ENCODE results near the gene KRT32. TPM values are rescaled to one million over a fixed set of nuclear protein-coding genes. Genes with fewer than 3 reads are reported as not detected.
A peak's percentile ranks its signal among the peaks of the same experiment; 100 is the strongest.

KRT32 gene
- total RNA-seq, 1 donor from 2014 or later, result 0.17 TPM

GRCh38 chr17:41413353-41413957 is 53.7 kb downstream of the KRT32 start:
- no peaks in the 10 kb centered on the region for H3K36me3 Mint-ChIP-seq
- no peak for DNase-seq (ENCODE audit: extremely low spot score, unreplicated experiment)
- no peak overlapping the region for H3K27ac Mint-ChIP-seq
- H3K4me1 Mint-ChIP-seq (ENCODE audit: unreplicated experiment), result peaks cover 27% of the 10 kb centered on the region
- H3K9me3 Mint-ChIP-seq, result no peaks in the 10 kb centered on the region
- H3K27me3 Mint-ChIP-seq, result no peaks in the 10 kb centered on the region
- no peak overlapping the region for H3K4me3 Mint-ChIP-seq
- no peak for TF ChIP-seq CTCF (conservative IDR thresholded peaks at IDR 0.05)

GRCh38 chr17:41411072-41411840 is 55.9 kb downstream of the KRT32 start:
- no peaks in the 10 kb centered on the region for H3K27me3 Mint-ChIP-seq
- no peak for TF ChIP-seq CTCF (conservative IDR thresholded peaks at IDR 0.05)
- H3K4me3 Mint-ChIP-seq, result no peak overlapping the region
- DNase-seq (ENCODE audit: extremely low spot score, unreplicated experiment), result no peak
- no peaks in the 10 kb centered on the region for H3K9me3 Mint-ChIP-seq
- no peak overlapping the region for H3K27ac Mint-ChIP-seq
- no peaks in the 10 kb centered on the region for H3K36me3 Mint-ChIP-seq
- peaks cover 14% of the 10 kb centered on the region for H3K4me1 Mint-ChIP-seq (ENCODE audit: unreplicated experiment)

Small RNA genes lying within 50 kb of the gene (microRNA-seq; reads per million reads assigned to microRNA genes)
- gene MIR6510, result 61.1 reads per million, percentile 57 among the genes with 10 or more reads in this experiment

Other genes starting within 250 kb of the KRT32 start
- gene KRTAP9-2, start 240.7 kb downstream of the KRT32 start, total RNA-seq (ENCODE audit: low replicate concordance), result not detected in 2 replicates
- gene KRTAP9-3, start 234.9 kb downstream of the KRT32 start, total RNA-seq (ENCODE audit: low replicate concordance), result not detected in 2 replicates
- not detected in 2 replicates for gene KRTAP9-8, start 229.4 kb downstream of the KRT32 start, total RNA-seq (ENCODE audit: low replicate concordance)
- not detected in 2 replicates for gene KRTAP9-4, start 217.7 kb downstream of the KRT32 start, total RNA-seq (ENCODE audit: low replicate concordance)
- not detected in 2 replicates for gene KRTAP9-9, start 212.0 kb downstream of the KRT32 start, total RNA-seq (ENCODE audit: low replicate concordance)
- not detected in 2 replicates for gene KRTAP9-6, start 202.0 kb downstream of the KRT32 start, total RNA-seq (ENCODE audit: low replicate concordance)
- not detected in 2 replicates for gene KRTAP9-7, start 191.7 kb downstream of the KRT32 start, total RNA-seq (ENCODE audit: low replicate concordance)
- not detected in 2 replicates for gene KRTAP29-1, start 164.5 kb downstream of the KRT32 start, total RNA-seq (ENCODE audit: low replicate concordance)
- gene KRTAP16-1, start 158.1 kb downstream of the KRT32 start, total RNA-seq (ENCODE audit: low replicate concordance), result not detected in 2 replicates
- not detected in 2 replicates for gene KRTAP17-1, start 151.7 kb downstream of the KRT32 start, total RNA-seq (ENCODE audit: low replicate concordance)
- gene KRT33A, start 116.6 kb downstream of the KRT32 start, total RNA-seq (ENCODE audit: low replicate concordance), result 0.24 and 1.9 TPM in 2 replicates
- gene KRT33B, start 97.6 kb downstream of the KRT32 start, total RNA-seq (ENCODE audit: low replicate concordance), result not detected in 2 replicates
- gene KRT34, start 85.1 kb downstream of the KRT32 start, total RNA-seq (ENCODE audit: low replicate concordance), result not detected in 2 replicates
- gene KRT31, start 69.8 kb downstream of the KRT32 start, total RNA-seq (ENCODE audit: low replicate concordance), result 0.79 TPM in 1 of 2 replicates, not detected in the other
- not detected in 2 replicates for gene KRT37, start 42.8 kb downstream of the KRT32 start, total RNA-seq (ENCODE audit: low replicate concordance)
- not detected in 2 replicates for gene KRT38, start 26.4 kb downstream of the KRT32 start, total RNA-seq (ENCODE audit: low replicate concordance)
- gene KRT35, start 13.8 kb upstream of the KRT32 start, total RNA-seq (ENCODE audit: low replicate concordance), result not detected in 2 replicates
- gene KRT36, start 22.5 kb upstream of the KRT32 start, total RNA-seq (ENCODE audit: low replicate concordance), result 0.17 and 0.83 TPM in 2 replicates
- gene KRT13, start 38.2 kb upstream of the KRT32 start, total RNA-seq (ENCODE audit: low replicate concordance), result 869 and 1,618 TPM in 2 replicates
- gene KRT15, start 51.5 kb upstream of the KRT32 start, total RNA-seq (ENCODE audit: low replicate concordance), result 208 and 840 TPM in 2 replicates
- gene KRT19, start 60.9 kb upstream of the KRT32 start, total RNA-seq (ENCODE audit: low replicate concordance), result 750 and 2,036 TPM in 2 replicates
- 0.85 and 7.4 TPM in 2 replicates for gene KRT9, start 104.7 kb upstream of the KRT32 start, total RNA-seq (ENCODE audit: low replicate concordance)
- 0.19 and 0.64 TPM in 2 replicates for gene KRT14, start 119.5 kb upstream of the KRT32 start, total RNA-seq (ENCODE audit: low replicate concordance)
- gene KRT16, start 145.4 kb upstream of the KRT32 start, total RNA-seq (ENCODE audit: low replicate concordance), result 1.5 and 9.2 TPM in 2 replicates
- gene KRT17, start 157.2 kb upstream of the KRT32 start, total RNA-seq (ENCODE audit: low replicate concordance), result 512 and 3,327 TPM in 2 replicates
- gene EIF1, start 221.5 kb upstream of the KRT32 start, total RNA-seq (ENCODE audit: low replicate concordance), result 677 and 972 TPM in 2 replicates
- gene GAST, start 244.9 kb upstream of the KRT32 start, total RNA-seq (ENCODE audit: low replicate concordance), result 119 and 193 TPM in 2 replicates

All from type B pancreatic cell (in vitro differentiated cells).